ENCODE data around the gene PKD1L1.

DNA sequence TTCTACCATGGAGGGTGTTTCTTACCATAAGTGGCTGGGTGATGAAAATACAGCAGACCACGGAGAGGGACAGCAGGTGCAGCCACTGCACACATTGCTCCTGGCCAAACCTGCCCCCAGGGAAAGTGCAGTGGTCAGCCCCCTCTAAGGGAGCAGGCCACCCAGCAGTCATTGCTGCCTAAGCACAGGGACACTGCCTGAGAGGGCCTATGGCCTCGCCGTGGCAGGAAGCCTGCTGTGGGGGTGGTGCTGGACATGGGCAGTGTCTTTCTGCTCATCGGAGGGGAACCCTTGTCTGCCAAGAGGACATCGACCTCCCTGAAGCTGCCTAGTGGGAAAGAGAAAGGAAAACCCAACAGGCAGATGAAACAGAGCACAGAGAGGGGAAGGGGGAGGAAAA is 118.3 kb downstream of the PKD1L1 start:
- TF ChIP-seq CTCF (IDR thresholded peaks at IDR 0.05) = no peak
- TF ChIP-seq POLR2AphosphoS5 (IDR thresholded peaks at IDR 0.05) = no peak
- TF ChIP-seq POLR2A (IDR thresholded peaks at IDR 0.05) = no peak

Data from prostate gland (tissue), 2 donors.